ENCODE results near the gene EXOSC3. TPM values are rescaled to one million over a fixed set of nuclear protein-coding genes. Genes with fewer than 3 reads are reported as not detected.
A peak's percentile ranks its signal among the peaks of the same experiment; 100 is the strongest.
"Not testable (repeated sequence)": the region's sequence is repeated elsewhere in the genome, so short reads cannot be mapped to it uniquely, and the experiment has no call there.

Gene EXOSC3
- 77.8 TPM for total RNA-seq

GRCh38 chr9:37784616-37785483 is at the start of gene EXOSC3:
Gene EXOSC3, minus strand, starts transcription at chr9:37785064. Its CDS starts 20 bp downstream, at chr9:37785044.
- intact Hi-C loops (cut with DNase I): loop anchor here (10.0 kb wide), 1 partner anchor 120 kb away; the partner anchor contains the start of gene SLC25A51
- TF ChIP-seq POLR2AphosphoS5 (IDR thresholded peaks at IDR 0.05; ENCODE audit: insufficient read depth in 1 of 2, low read depth in 1 of 2) (peak; percentile 84 to 93), POLR2A (IDR thresholded peaks at IDR 0.05) (no peak)
- peaks cover 0 to 32% of the 10 kb centered on the region in 2 donors for H3K36me3 ChIP-seq
- H3K27me3 ChIP-seq: no peaks in the 10 kb centered on the region
- H3K4me3 ChIP-seq: peak within 1 kb of the TSS; percentile 89 to 96
- peaks cover 26% of the 10 kb centered on the region for H3K4me1 ChIP-seq
- no peak for DNase-seq (ENCODE audit: extremely low spot score in 2 of 2)
- H3K27ac ChIP-seq: peak within 1 kb of the TSS; percentile 77
- H3K9me3 ChIP-seq: no peaks in the 10 kb centered on the region

GRCh38 chr9:37827483-37828165 is 42.8 kb upstream of the EXOSC3 start:
- TF ChIP-seq CTCF (IDR thresholded peaks at IDR 0.05) (no peak), POLR2AphosphoS5 (IDR thresholded peaks at IDR 0.05; ENCODE audit: insufficient read depth in 1 of 2, low read depth in 1 of 2) (no peak), POLR2A (IDR thresholded peaks at IDR 0.05) (no peak)
- Histone ChIP-seq H3K27me3 (no peaks in the 10 kb centered on the region), H3K27ac (no peak overlapping the region), H3K9me3 (no peaks in the 10 kb centered on the region), H3K4me1 (no peaks in the 10 kb centered on the region), H3K36me3 (peaks cover 0 to 22% of the 10 kb centered on the region in 2 donors), H3K4me3 (no peak overlapping the region)
- intact Hi-C loops (cut with DNase I): no loop called here
- DNase-seq (ENCODE audit: extremely low spot score in 2 of 2): no peak

- H3K27me3 ChIP-seq; H3K4me1 ChIP-seq; intact Hi-C loops (cut with DNase I); DNase-seq (ENCODE audit: extremely low spot score in 2 of 2); H3K27ac ChIP-seq; H3K4me3 ChIP-seq; H3K9me3 ChIP-seq: not testable (repeated sequence)
- peaks cover 0 to 22% of the 10 kb centered on the region in 2 donors for H3K36me3 ChIP-seq
Observed at GRCh38 chr9:37825174-37825573, 40.3 kb upstream of the EXOSC3 start.

- no peak for DNase-seq (ENCODE audit: extremely low spot score in 2 of 2)
- TF ChIP-seq CTCF (IDR thresholded peaks at IDR 0.05): no peak
- no peak for TF ChIP-seq POLR2AphosphoS5 (IDR thresholded peaks at IDR 0.05; ENCODE audit: insufficient read depth in 1 of 2, low read depth in 1 of 2)
- TF ChIP-seq POLR2A (IDR thresholded peaks at IDR 0.05): no peak
- Histone ChIP-seq H3K27ac (no peak overlapping the region), H3K27me3 (no peaks in the 10 kb centered on the region), H3K4me3 (no peak overlapping the region), H3K36me3 (peaks cover 0 to 4% of the 10 kb centered on the region in 2 donors), H3K4me1 (no peaks in the 10 kb centered on the region), H3K9me3 (no peaks in the 10 kb centered on the region)
- intact Hi-C loops (cut with DNase I): no loop called here
Observed at GRCh38 chr9:37820142-37820541, 35.3 kb upstream of the EXOSC3 start.

GRCh38 chr9:37818849-37819248 is 34.0 kb upstream of the EXOSC3 start:
- no peaks in the 10 kb centered on the region for H3K36me3 ChIP-seq
- H3K27ac ChIP-seq: no peak overlapping the region
- no peaks in the 10 kb centered on the region for H3K4me1 ChIP-seq
- H3K4me3 ChIP-seq: no peak overlapping the region
- TF ChIP-seq CTCF (IDR thresholded peaks at IDR 0.05): no peak
- no peaks in the 10 kb centered on the region for H3K27me3 ChIP-seq
- H3K9me3 ChIP-seq: no peaks in the 10 kb centered on the region
- no peak for DNase-seq (ENCODE audit: extremely low spot score in 2 of 2)
- intact Hi-C loops (cut with DNase I): no loop called here
